ENCODE data around the gene CSF3R.
"Not testable (repeated sequence)": the region's sequence is repeated elsewhere in the genome, so short reads cannot be mapped to it uniquely, and the experiment has no call there.

DNA sequence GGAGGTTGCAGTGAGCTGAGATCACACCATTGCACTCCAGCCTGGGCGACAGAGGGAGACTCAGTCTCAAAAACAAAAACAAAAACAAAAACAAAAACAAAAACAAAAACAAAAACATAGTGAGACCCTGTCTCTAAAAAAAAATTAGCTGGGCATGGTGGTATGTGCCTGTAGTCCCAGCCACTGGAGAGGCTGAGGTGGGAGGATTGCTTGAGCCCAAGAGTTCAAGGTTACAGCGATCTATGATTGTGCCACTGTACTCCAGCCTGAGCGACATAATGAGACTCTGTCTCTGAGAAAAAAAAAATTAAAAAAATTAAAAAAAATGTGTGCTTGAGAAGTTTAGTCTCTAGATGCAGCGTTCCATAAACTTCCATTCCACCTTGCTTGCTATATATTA lies 19.2 kb upstream of the CSF3R start:
- not testable (repeated sequence) for TF ChIP-seq CTCF, POLR2AphosphoS5, POLR2A (IDR thresholded peaks at IDR 0.05)

Measured in prostate gland (tissue), 2 donors.